Measurements from ENCODE around the gene SLAMF8. TPM values are rescaled to one million over a fixed set of nuclear protein-coding genes. Genes with fewer than 3 reads are reported as not detected.

Gene SLAMF8
- total RNA-seq, 6 experiments from 2014 or later: 0.09 to 0.99 (median 0.40) TPM

DNA sequence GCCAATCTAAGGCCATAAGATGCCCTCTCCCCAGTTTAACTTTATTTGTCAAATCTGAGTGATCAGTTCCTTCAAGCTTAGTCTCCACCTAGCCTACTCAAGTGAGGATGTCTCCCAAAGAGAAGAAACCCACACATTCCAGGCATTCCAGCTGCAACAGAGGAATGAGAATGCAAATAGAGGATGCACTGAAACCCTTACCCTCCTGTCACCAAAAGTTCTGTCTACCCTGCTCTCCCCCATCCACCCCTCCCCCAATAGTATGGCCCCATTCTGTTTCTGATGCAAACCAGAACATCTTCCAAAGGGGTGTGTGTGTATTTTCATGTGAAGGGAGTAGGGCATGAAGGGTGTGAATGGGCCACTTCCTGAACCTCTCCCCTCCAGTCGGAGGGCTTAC lies 42.9 kb upstream of the SLAMF8 start:
- Mint-ChIP-seq H3K27me3 (ENCODE audit: insufficient read depth) (peaks cover 1% of the 10 kb centered on the region), H3K27ac (no peak overlapping the region), H3K36me3 (ENCODE audit: low read depth) (no peaks in the 10 kb centered on the region; the same call in 1 of the 2 replicates), H3K4me1 (ENCODE audit: low read depth) (peaks cover 55% of the 10 kb centered on the region), H3K9me3 (no peaks in the 10 kb centered on the region), H3K4me3 (no peak overlapping the region)
- no peak for TF ChIP-seq CTCF (IDR thresholded peaks at IDR 0.05)
- DNase-seq: no peak

GRCh38 chr1:159786465-159786864 lies 40.2 kb upstream of the SLAMF8 start:
- peaks cover 1% of the 10 kb centered on the region for H3K27me3 Mint-ChIP-seq (ENCODE audit: insufficient read depth)
- no peak overlapping the region for H3K27ac Mint-ChIP-seq
- peaks cover 51% of the 10 kb centered on the region for H3K4me1 Mint-ChIP-seq (ENCODE audit: low read depth)
- no peak for TF ChIP-seq CTCF (IDR thresholded peaks at IDR 0.05)
- H3K36me3 Mint-ChIP-seq (ENCODE audit: low read depth): no peaks in the 10 kb centered on the region; the same call in 1 of the 2 replicates
- no peak overlapping the region for H3K4me3 Mint-ChIP-seq
- no peaks in the 10 kb centered on the region for H3K9me3 Mint-ChIP-seq
- DNase-seq: no peak

DNA sequence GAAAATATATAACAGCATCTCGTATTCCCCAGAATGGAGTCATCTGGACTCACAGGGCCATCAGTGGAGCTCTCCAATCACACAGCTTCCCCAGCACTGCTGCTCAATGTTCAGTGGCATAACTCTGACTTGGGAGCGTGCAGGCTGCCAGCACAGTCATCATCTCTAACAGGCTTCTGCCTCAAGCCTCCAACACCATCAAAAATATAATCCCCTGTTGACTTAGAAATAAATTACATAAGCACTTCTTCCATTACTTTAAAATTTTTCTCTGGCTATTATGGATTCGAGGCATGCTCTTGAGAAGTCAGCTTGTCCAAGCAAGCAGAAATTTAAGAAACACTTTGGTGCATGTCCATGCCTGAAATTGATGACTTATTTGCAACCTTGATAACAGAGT lies 39.7 kb upstream of the SLAMF8 start:
- no peaks in the 10 kb centered on the region for H3K9me3 Mint-ChIP-seq

DNA sequence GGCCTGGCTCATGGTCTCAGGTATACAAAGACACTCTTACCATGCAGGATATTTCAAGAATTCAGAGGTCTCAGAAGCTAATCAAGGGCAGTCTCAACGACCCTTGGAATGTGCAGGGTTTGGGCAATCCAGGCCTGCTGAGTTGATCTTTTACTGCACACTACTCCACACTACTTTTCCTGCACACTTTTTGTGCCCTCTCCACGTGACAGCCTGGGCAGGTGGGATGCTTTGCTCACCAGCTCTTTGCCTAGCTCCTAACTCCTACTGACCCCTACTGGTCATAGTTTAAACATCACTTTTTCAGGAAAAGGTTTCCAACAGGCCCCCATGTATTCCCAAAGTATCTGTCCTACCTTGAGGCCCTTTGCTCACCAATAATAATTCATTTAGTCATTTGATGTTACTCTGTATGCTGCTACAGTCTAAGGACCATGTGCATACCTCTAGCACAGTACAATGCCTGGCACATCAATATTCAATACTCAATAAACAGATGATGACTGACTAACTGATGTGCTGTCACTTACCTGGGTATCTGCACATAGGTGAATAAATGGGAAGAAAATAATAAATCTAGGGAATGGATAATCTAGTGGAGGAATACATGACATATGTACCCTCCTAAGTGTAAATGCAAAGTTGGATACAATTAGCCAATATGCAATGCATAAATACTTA lies 36.3 kb upstream of the SLAMF8 start:
- TF ChIP-seq CTCF (IDR thresholded peaks at IDR 0.05): peak; percentile 84
- Mint-ChIP-seq H3K9me3 (no peaks in the 10 kb centered on the region), H3K27me3 (ENCODE audit: insufficient read depth) (peaks cover 1% of the 10 kb centered on the region), H3K36me3 (ENCODE audit: low read depth) (no peaks in the 10 kb centered on the region), H3K4me3 (no peak overlapping the region), H3K27ac (no peak overlapping the region), H3K4me1 (ENCODE audit: low read depth) (peaks cover 35% of the 10 kb centered on the region)
- no peak for DNase-seq

More for the DNA sequence above, 39.7 kb upstream of the SLAMF8 start:
- Mint-ChIP-seq H3K27ac (no peak overlapping the region), H3K4me1 (ENCODE audit: low read depth) (peaks cover 52% of the 10 kb centered on the region), H3K36me3 (ENCODE audit: low read depth) (no peaks in the 10 kb centered on the region), H3K4me3 (no peak overlapping the region), H3K27me3 (ENCODE audit: insufficient read depth) (peaks cover 1% of the 10 kb centered on the region)
- no peak for TF ChIP-seq CTCF (IDR thresholded peaks at IDR 0.05)
- peak; percentile 45 for DNase-seq

DNA sequence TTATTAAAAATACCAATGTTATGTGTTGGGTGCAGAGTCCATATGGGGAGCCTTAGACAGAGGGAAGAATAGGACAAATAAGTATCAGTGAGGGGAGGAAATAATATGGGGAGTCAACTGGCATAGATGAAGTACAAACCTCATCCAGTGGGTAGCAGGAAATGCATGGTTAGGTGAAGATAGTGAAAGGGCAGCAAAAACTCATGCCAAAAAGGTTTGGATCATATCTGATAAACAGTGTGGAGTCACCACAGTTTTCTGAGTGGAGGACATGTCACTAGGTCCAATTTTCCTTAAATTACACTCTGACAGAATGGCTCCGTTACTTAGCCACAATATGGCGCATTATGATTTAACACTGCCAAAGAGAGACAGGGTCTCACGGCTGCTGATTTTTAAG lies 35.6 kb upstream of the SLAMF8 start:
- H3K27me3 Mint-ChIP-seq (ENCODE audit: insufficient read depth): peaks cover 1% of the 10 kb centered on the region
- H3K27ac Mint-ChIP-seq: no peak overlapping the region
- H3K36me3 Mint-ChIP-seq (ENCODE audit: low read depth): no peaks in the 10 kb centered on the region
- H3K9me3 Mint-ChIP-seq: no peaks in the 10 kb centered on the region
- no peak overlapping the region for H3K4me3 Mint-ChIP-seq
- peaks cover 35% of the 10 kb centered on the region for H3K4me1 Mint-ChIP-seq (ENCODE audit: low read depth)
- TF ChIP-seq CTCF (IDR thresholded peaks at IDR 0.05): no peak
- DNase-seq: no peak

Measured in HFFc6 (cell line).